GM21367 (cell line): ENCODE measurements around the gene KCNN3.

Experiments used
- ATAC-seq: cut with Tn5 transposase; IDR thresholded peaks from one replicate; pipeline ENCODE4 v1.9.1; 2021; ENCODE audit not compliant: unreplicated experiment

The KCNN3 gene

DNA sequence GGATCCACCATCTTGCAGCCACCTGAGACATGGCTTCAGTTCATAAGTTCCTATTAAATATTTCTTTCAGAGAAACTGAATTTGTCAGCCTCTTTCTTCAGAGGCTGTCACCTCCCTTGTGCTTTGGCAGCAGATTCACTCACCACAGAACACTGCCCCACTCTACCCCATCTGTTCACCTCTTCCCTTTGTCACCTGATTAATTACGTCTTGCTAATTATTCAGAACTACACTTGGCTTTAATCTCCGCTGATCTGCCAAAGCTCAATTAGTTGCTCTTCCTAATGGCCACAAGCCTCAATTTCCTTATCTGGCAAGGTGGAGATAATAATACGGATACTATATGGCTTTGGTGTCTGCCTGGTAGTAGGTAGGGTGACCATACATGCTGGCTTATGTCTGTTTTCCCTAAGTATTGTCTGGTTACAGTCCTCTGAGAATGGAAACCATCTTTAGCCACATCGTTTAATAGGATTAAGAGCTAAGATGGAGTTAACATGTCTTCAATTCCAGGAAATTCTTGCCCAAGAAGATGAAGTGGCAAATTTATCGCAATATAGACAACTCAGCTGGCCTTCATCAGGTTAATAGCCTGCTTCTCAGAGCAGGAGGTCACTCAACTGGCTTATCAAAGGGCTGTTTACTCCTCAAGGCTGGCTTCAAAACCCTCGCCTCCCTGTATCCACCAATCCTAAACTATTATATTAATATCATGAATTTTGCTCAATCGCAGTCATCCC lies 203.9 kb downstream of the KCNN3 start:
- ATAC-seq: no peak

DNA sequence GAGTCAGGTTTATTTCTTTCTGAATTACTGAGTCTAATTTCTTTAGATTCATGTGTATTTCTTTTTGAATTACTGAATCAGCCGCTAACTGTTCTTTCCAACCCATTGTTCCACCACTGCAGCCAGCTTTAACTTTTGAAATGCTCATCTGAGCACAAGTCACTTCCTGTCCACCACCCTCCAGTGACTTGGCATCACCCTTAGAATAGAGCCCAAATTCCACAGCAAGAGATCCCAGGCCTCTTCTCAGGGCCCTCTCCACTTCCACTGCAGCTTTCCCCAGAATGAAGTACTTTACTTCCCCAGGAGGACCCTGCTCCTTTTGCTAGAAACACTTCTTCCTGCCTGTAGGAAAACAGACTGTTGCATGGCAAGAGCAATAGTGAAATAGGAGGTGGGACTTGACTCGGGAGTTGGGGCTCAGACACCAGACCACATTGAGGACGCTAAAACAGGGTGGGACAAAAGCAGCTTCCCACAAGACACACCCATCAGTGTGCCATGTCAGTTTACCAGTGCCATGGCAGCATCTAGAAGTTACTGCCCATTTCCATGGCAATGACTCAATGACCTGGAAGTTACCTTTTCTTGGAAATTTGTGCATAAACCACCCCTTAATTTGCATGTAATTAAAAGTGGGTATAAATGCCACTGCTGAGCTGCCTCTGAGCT lies 205.6 kb downstream of the KCNN3 start:
- no peak for ATAC-seq

DNA sequence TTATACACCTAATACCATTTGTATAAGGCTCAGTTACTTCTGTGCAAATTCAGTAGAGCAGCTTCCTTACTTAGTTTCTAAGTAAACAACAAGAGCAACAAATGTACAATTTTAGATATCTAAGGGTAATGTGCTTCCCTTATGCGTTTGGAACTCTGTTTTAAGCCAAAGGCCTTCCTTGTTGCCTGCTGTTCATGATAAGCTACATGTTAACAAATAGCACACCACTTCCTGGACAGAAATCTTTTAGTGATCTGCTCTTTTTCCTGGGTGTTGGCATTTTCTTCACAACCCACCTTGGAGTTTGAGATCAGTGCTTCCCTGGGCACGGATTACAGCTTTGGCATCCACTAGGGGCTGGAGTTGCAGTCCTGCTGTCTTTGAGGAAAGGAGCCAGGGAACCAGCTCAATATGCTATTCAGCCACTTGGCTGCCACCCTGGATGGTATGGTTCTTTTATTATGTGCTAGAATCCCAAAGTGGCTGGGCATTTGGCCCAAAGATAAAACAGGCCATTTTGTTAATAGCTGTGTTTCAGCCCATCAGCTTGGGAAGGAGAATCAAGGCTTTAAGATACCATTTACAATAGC lies 206.5 kb downstream of the KCNN3 start:
- ATAC-seq: no peak

DNA sequence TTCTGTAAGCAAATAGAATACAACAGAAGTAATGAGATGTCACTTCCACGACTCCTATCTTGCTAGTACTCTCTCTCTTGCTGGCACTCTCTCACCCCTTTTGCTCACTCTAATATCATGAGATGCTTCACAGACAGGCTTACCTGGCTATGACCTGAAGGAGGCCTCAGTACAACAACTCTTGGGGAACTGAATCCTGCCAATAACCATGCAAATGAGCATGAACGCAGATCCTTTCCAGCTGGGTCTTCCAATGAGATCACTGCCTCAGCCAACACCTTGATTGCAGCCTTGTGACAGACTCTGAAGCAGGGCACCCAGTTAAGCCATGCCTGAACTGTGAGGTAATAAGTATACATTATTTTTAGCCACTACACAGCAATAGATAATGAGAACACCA lies 209.0 kb downstream of the KCNN3 start:
- ATAC-seq: no peak

DNA sequence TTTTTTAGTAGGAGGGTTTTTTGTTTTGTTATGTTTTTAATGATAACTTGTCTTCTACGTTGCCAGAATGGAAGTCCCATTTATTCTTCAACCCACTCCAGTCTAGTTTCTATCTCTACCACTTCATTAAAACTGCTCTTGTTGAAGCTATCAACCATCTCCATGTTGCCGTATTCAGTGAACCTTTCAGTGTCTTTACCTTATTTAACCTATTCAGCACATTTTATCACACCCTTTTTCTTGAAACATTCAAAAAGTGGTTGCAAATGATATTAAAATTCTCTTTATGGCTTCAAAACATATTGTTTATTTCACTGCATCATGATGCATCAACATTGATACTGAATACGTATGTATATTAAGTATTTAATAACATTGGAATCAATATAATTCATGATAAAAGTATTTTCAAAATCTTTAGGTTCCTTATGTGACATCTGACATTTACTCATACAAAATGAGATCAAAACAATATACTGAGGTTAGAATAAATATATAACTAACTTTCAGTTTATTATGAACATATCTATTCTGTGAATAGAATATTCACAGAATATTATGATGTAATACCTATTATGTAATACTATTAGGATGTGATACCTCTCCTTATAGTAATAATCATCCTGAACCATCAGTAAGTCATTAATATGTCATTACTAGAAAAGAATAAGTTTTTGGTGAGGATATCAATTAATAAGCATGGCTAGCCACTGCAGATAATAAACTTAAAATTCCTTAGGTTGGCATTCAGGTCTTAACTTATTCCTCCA lies 210.1 kb downstream of the KCNN3 start:
- ATAC-seq: no peak

DNA sequence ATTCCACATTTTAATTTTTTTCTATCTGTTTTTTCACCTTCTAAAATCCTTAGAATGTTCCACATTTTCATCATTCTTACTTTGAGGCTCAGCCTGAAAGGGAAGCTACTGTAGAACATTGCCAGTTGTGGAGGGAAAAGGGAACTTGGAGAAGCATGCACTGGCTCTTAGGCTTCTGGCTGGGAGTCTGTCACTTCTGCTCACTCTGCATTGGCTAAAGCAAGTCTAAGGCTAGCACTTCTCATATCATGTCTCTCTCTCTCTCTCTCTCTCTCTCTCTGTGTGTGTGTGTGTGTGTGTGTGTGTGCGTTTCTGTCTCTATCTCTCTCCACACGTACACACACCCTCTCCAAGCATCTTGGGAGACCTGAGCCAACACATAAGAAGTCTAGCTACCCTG lies 212.5 kb downstream of the KCNN3 start:
- no peak for ATAC-seq

DNA sequence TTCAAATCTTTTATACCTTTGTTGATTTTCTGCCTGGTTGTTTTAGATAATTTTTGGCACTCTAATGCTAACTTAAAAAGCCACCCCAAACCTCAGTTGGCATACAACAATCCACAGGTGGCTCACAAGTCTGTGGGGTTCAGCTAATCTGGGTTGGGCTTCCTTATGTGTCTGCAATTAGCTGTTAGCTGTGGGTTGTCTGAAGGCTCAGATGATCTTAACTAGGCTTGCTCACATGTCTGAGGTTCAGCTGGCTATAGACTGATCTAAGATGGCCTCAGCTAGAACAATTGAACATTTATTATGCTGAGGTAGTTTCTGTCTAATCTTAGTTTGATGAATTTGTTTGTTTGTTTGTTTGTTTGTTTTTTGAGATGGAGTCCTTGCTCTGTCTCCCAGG lies 217.2 kb downstream of the KCNN3 start:
- no peak for ATAC-seq
